ENCODE measurements around the gene GALNT18. TPM values are rescaled to one million over a fixed set of nuclear protein-coding genes. Genes with fewer than 3 reads are reported as not detected.

The GALNT18 gene
- total RNA-seq, 1 donor from 2014 or later: 6.6 TPM

DNA sequence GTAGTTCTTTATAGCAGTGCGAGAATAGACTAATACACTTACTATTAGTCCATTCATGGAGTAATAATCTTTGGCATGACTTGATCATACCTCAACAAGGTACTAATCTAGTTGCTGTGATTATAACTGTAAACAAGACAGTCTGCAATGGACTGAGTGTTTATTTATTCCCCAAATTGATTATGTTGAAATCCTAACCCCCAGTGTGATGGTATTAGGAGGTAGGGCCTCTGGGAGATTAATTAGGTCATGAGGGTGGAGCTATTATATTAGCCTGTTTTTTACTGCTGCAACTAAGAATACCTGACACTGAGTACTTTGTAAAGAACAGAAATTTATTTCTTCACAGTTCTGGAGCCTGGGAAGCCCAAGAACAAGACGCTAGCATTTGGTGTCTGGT, 237.8 kb downstream of the GALNT18 start:
- TF ChIP-seq, protein P1, sequence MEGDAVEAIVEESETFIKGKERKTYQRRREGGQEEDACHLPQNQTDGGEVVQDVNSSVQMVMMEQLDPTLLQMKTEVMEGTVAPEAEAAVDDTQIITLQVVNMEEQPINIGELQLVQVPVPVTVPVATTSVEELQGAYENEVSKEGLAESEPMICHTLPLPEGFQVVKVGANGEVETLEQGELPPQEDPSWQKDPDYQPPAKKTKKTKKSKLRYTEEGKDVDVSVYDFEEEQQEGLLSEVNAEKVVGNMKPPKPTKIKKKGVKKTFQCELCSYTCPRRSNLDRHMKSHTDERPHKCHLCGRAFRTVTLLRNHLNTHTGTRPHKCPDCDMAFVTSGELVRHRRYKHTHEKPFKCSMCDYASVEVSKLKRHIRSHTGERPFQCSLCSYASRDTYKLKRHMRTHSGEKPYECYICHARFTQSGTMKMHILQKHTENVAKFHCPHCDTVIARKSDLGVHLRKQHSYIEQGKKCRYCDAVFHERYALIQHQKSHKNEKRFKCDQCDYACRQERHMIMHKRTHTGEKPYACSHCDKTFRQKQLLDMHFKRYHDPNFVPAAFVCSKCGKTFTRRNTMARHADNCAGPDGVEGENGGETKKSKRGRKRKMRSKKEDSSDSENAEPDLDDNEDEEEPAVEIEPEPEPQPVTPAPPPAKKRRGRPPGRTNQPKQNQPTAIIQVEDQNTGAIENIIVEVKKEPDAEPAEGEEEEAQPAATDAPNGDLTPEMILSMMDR (IDR thresholded peaks at IDR 0.05; ENCODE audit: insufficient read depth, low read length, poor library complexity, severe bottlenecking): no peak
- no peak for DNase-seq (ENCODE audit: low read depth)
- H3K36me3 ChIP-seq (ENCODE audit: control insufficient read depth, insufficient read depth, low read length): no peaks in the 10 kb centered on the region
- H3K27me3 ChIP-seq (ENCODE audit: control insufficient read depth, insufficient read depth, low read length): peaks cover 2% of the 10 kb centered on the region
- H3K4me3 ChIP-seq (ENCODE audit: low read depth, low read length): no peak overlapping the region

DNA sequence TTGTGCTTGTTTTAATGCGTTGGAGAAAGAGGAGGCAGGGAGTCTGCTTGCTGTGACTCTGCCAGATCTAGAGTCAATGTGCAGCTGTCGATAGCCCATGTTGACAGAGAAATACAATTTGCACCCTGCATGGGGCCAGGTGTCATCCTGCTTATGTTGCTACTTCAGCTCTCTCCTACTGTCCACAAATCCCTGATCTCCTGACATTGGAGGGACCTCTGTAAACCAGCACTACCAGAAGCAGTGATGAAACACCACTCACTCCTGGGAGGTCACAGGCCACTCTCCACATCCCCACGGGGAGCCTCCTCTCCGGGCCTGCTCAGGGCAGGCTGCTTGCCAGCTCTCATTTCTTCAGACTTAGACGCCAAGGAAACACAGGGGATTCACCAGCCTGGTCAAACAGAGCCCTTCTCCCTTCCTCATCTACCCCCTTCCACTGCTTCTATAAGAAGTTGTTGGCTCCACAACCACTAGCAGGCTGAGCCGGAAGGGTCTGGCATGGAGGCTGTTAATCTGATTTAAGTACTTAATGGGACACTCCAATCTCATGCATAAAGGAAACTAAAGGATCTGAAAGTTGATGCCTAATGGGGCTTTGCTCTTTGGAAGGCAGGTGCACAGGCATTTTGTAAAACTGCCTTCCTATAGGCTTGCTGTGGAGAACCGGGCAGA, 238.8 kb downstream of the GALNT18 start:
- no peak for DNase-seq (ENCODE audit: low read depth)
- H3K4me3 ChIP-seq (ENCODE audit: low read depth, low read length): no peak overlapping the region
- peaks cover 2% of the 10 kb centered on the region for H3K27me3 ChIP-seq (ENCODE audit: control insufficient read depth, insufficient read depth, low read length)
- TF ChIP-seq, protein P1 (IDR thresholded peaks at IDR 0.05; ENCODE audit: insufficient read depth, low read length, poor library complexity, severe bottlenecking): no peak
- no peaks in the 10 kb centered on the region for H3K36me3 ChIP-seq (ENCODE audit: control insufficient read depth, insufficient read depth, low read length)

DNA sequence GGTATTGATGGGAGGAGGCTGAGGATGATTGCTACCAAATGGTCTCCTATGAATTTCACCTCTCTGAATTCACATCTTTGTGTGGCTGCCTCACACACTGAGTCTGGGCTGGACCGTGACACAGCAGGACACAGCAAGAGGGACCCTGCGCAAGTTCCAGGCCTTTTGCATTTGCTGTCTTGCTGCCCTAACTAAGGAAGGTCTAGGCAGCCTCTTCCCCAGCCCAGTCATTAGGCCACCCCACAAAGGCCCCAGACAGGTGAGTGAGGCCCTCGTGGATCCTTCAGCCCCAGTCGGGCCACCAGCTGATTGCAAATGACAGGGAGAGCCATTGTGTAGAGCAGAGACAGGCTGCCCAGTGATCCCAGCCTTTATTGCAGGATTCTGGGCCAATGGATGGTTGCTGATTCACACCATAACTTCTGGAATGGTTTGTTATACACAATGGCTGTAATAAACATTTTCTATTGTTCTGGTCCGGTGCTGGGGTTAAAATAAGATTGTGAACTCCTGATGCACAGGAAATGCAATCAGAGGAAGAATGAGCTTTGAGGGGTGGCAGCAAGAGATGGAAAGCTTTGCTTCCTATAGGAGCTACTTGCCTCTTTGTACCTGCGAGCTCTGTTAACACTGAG, 240.2 kb downstream of the GALNT18 start:
- TF ChIP-seq, protein P1 (IDR thresholded peaks at IDR 0.05; ENCODE audit: insufficient read depth, low read length, poor library complexity, severe bottlenecking): no peak
- peaks cover 2% of the 10 kb centered on the region for H3K27me3 ChIP-seq (ENCODE audit: control insufficient read depth, insufficient read depth, low read length)
- no peak for DNase-seq (ENCODE audit: low read depth)
- H3K36me3 ChIP-seq (ENCODE audit: control insufficient read depth, insufficient read depth, low read length): no peaks in the 10 kb centered on the region
- no peak overlapping the region for H3K4me3 ChIP-seq (ENCODE audit: low read depth, low read length)

DNA sequence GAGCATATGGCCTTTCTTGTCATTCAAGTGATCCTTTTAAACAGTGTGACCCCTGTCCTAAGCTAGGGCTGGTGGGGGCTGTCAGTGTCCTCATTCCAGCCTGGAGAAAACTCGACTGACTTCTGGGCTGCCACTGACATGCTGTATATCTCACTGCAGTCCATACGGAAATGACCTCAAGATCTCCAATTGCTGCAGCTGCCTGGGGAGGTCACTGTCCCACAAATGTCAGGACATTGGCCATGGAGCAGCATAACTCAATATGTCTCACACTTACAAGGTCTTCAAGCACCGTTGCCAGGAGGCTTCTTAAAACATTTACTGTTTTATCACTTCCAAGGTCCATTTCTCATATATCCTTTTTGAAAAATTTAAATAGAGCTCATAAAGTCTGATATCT, 240.9 kb downstream of the GALNT18 start:
- Histone ChIP-seq H3K4me3 (ENCODE audit: low read depth, low read length) (no peak overlapping the region), H3K36me3 (ENCODE audit: control insufficient read depth, insufficient read depth, low read length) (no peaks in the 10 kb centered on the region), H3K27me3 (ENCODE audit: control insufficient read depth, insufficient read depth, low read length) (peaks cover 2% of the 10 kb centered on the region)
- TF ChIP-seq, protein P1 (IDR thresholded peaks at IDR 0.05; ENCODE audit: insufficient read depth, low read length, poor library complexity, severe bottlenecking): no peak
- DNase-seq (ENCODE audit: low read depth): no peak

- DNase-seq (ENCODE audit: low read depth): no peak
- Histone ChIP-seq H3K36me3 (ENCODE audit: control insufficient read depth, insufficient read depth, low read length) (no peaks in the 10 kb centered on the region), H3K27me3 (ENCODE audit: control insufficient read depth, insufficient read depth, low read length) (peaks cover 2% of the 10 kb centered on the region), H3K4me3 (ENCODE audit: low read depth, low read length) (no peak overlapping the region)
- TF ChIP-seq, protein P1 (IDR thresholded peaks at IDR 0.05; ENCODE audit: insufficient read depth, low read length, poor library complexity, severe bottlenecking): no peak
Measured at GRCh38 chr11:11380340-11380739, 241.5 kb downstream of the GALNT18 start.
